Mammary epithelial cell (primary cell): ENCODE measurements around the gene SPOCD1.

Experiments
- EZH2 ChIP-seq: IDR thresholded peaks from 2 replicates; pipeline ENCODE4 v1.6.1; 2012; ENCODE audit warnings: low read length, inconsistent platforms, borderline replicate concordance
- TF ChIP-seq, protein P1 (sequence below), 2 donors: IDR thresholded peaks in 1 of 2; conservative IDR thresholded peaks in 1 of 2; 2 replicates each; pipeline ENCODE4 v1.5.1; 2011 to 2012; ENCODE audit warnings: inconsistent platforms in 2 of 2, low read length in 2 of 2, mild to moderate bottlenecking in 2 of 2, control low read depth in 1 of 2, low read depth in 1 of 2; ENCODE audit not compliant: insufficient read depth in 1 of 2; ENCODE audit errors: extremely low read depth in 1 of 2

DNA sequence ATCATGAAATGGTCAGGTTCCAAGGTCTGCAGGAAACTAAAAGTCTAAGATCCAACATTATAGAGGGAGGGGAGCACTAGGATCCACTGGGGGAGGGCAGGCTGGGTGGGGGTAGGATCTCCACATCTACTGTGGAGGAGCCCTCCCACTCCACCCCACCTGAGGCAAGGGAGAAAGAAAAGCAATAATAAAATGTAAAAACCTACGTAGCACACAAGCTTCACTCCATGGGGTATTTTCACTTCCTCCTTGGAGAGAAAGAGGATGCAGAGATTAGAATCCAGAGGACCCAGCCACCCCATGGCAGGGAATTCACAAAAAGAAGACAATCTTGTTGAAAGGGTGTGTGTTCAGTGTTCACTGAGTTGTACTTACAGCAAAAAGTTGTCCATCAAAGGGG lies 14.4 kb downstream of the SPOCD1 start:
- TF ChIP-seq, protein P1, sequence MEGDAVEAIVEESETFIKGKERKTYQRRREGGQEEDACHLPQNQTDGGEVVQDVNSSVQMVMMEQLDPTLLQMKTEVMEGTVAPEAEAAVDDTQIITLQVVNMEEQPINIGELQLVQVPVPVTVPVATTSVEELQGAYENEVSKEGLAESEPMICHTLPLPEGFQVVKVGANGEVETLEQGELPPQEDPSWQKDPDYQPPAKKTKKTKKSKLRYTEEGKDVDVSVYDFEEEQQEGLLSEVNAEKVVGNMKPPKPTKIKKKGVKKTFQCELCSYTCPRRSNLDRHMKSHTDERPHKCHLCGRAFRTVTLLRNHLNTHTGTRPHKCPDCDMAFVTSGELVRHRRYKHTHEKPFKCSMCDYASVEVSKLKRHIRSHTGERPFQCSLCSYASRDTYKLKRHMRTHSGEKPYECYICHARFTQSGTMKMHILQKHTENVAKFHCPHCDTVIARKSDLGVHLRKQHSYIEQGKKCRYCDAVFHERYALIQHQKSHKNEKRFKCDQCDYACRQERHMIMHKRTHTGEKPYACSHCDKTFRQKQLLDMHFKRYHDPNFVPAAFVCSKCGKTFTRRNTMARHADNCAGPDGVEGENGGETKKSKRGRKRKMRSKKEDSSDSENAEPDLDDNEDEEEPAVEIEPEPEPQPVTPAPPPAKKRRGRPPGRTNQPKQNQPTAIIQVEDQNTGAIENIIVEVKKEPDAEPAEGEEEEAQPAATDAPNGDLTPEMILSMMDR (conservative IDR thresholded peaks at IDR 0.05 in 1 of 2, IDR thresholded peaks at IDR 0.05 in 1 of 2; ENCODE audit: extremely low read depth in 1 of 2, insufficient read depth in 1 of 2, low read depth in 1 of 2, low read length in 2 of 2) = no peak
- no peak for TF ChIP-seq EZH2
